Measurements from ENCODE around the gene KDSR. TPM values are rescaled to one million over a fixed set of nuclear protein-coding genes. Genes with fewer than 3 reads are reported as not detected.

The KDSR gene
- total and polyA plus RNA-seq, 2 donors (not counting 1 experiment from before 2014, with no cell fraction given) = 6.4 to 21.1 TPM

GRCh38 chr18:63287691-63288220 lies 79.2 kb downstream of the KDSR start:
- whole genome bisulfite sequencing (ENCODE audit: insufficient coverage) = no CpG with 5 or more reads among the region's 1 CpG
- no peaks in the 10 kb centered on the region for H3K27me3 Mint-ChIP-seq
- peaks cover 88% of the 10 kb centered on the region for H3K79me2 ChIP-seq (ENCODE audit: control insufficient read depth, insufficient read depth, low read length)
- H3K27ac Mint-ChIP-seq = no peak overlapping the region
- POLR2A ChIA-PET = interaction anchor here (1.6 kb wide), 1 partner anchor 32 kb away, joined by 3 read pairs; the partner anchor contains the start of gene BCL2
- H3K4me3 Mint-ChIP-seq = no peak overlapping the region
- TF ChIP-seq EZH2 (IDR thresholded peaks at IDR 0.05; ENCODE audit: borderline replicate concordance, insufficient read depth, low read depth, low read length, poor library complexity, severe bottlenecking) (no peak), CTCF (IDR thresholded peaks at IDR 0.05) (no peak)
- ATAC-seq (ENCODE audit: low read depth) (no peak), DNase-seq (peak; percentile 24)
- H3K4me2 ChIP-seq (replicated peaks; ENCODE audit: low read depth, low read length, poor library complexity, severe bottlenecking) = peak overlapping the region; percentile 71
- intact Hi-C loops (cut with micrococcal nuclease) = loop anchor here (5.0 kb wide), 1 partner anchor 65 kb away; no protein-coding TSS in a partner anchor
- H4K20me1 ChIP-seq (ENCODE audit: control insufficient read depth, insufficient read depth, low read length, poor library complexity, severe bottlenecking) = no peaks in the 10 kb centered on the region
- H3K9ac ChIP-seq (ENCODE audit: low read length) = peak overlapping the region; percentile 5
- peak overlapping the region in 1 of 5 experiments; percentile 8 for H3K4me3 ChIP-seq (ENCODE audit: control extremely low read depth in 1 of 5, extremely low read depth in 1 of 5, insufficient read depth in 1 of 5, low read depth in 2 of 5, low read length in 4 of 5)
- H3K4me1 ChIP-seq (ENCODE audit: control insufficient read depth in 2 of 2, insufficient read depth in 2 of 2, low read length in 2 of 2) = peaks cover 96 to 100% of the 10 kb centered on the region in 2 donors
- H2AFZ ChIP-seq (ENCODE audit: insufficient read depth, low read depth, low read length, poor library complexity, severe bottlenecking) = no peak overlapping the region
- H3K36me3 ChIP-seq (replicated peaks in 1 of 2; ENCODE audit: control extremely low read depth in 1 of 2, control insufficient read depth in 1 of 2, extremely low read depth in 1 of 2, insufficient read depth in 2 of 2, low read length in 1 of 2) = peaks cover 0 to 5% of the 10 kb centered on the region in 2 experiments
- CTCF ChIA-PET = interaction anchor here (1.4 to 5.6 kb wide), 5 partner anchors 27 to 156 kb away, joined by 3 to 46 read pairs (median 6); partner anchors contain the start of gene BCL2
- peaks cover 1% of the 10 kb centered on the region for H3K9me3 Mint-ChIP-seq (ENCODE audit: insufficient read depth)
- H3K4me1 Mint-ChIP-seq = peaks cover 32% of the 10 kb centered on the region
- H3K27me3 ChIP-seq (replicated peaks in 1 of 4; ENCODE audit: control extremely low read depth in 1 of 4, control insufficient read depth in 3 of 4, insufficient read depth in 4 of 4, low read length in 3 of 4) = no peaks in the 10 kb centered on the region
- H3K9me3 ChIP-seq (ENCODE audit: control extremely low read depth in 1 of 3, control insufficient read depth in 2 of 3, insufficient read depth in 1 of 3, low read length in 2 of 3) = no peaks in the 10 kb centered on the region
- H3K27ac ChIP-seq (ENCODE audit: low read length in 2 of 2) = peak overlapping the region; percentile 93 to 95

- peaks cover 96% of the 10 kb centered on the region for H3K79me2 ChIP-seq (ENCODE audit: control insufficient read depth, insufficient read depth, low read length)
These were observed 80.1 kb downstream of the KDSR start for GRCh38 chr18:63286926-63287325.

More at GRCh38 chr18:63286926-63287325, 80.1 kb downstream of the KDSR start:
- H3K4me1 ChIP-seq (ENCODE audit: control insufficient read depth in 2 of 2, insufficient read depth in 2 of 2, low read length in 2 of 2) = peaks cover 87 to 91% of the 10 kb centered on the region in 2 donors
- H3K9me3 Mint-ChIP-seq (ENCODE audit: insufficient read depth) = peaks cover 1% of the 10 kb centered on the region
- TF ChIP-seq CTCF (IDR thresholded peaks at IDR 0.05) = no peak
- no peak for TF ChIP-seq EZH2 (IDR thresholded peaks at IDR 0.05; ENCODE audit: borderline replicate concordance, insufficient read depth, low read depth, low read length, poor library complexity, severe bottlenecking)
- peak overlapping the region; percentile 71 for H3K4me2 ChIP-seq (replicated peaks; ENCODE audit: low read depth, low read length, poor library complexity, severe bottlenecking)
- H3K27ac Mint-ChIP-seq = no peak overlapping the region
- H3K9me3 ChIP-seq (ENCODE audit: control extremely low read depth in 1 of 3, control insufficient read depth in 2 of 3, insufficient read depth in 1 of 3, low read length in 2 of 3) = no peaks in the 10 kb centered on the region
- peak overlapping the region; percentile 5 for H3K9ac ChIP-seq (ENCODE audit: low read length)
- H3K36me3 ChIP-seq (replicated peaks in 1 of 2; ENCODE audit: control extremely low read depth in 1 of 2, control insufficient read depth in 1 of 2, extremely low read depth in 1 of 2, insufficient read depth in 2 of 2, low read length in 1 of 2) = peaks cover 0 to 5% of the 10 kb centered on the region in 2 experiments
- DNase-seq (peak; percentile 37), ATAC-seq (ENCODE audit: low read depth) (no peak)
- CTCF ChIA-PET = interaction anchor here (1.5 to 5.6 kb wide), 3 partner anchors 27 to 125 kb away, joined by 4 to 46 read pairs (median 11); partner anchors contain the start of gene BCL2
- no peaks in the 10 kb centered on the region for H4K20me1 ChIP-seq (ENCODE audit: control insufficient read depth, insufficient read depth, low read length, poor library complexity, severe bottlenecking)
- POLR2A ChIA-PET = interaction anchor here (0.6 to 1.6 kb wide), 2 partner anchors 14 to 33 kb away, joined by 3 to 5 read pairs; partner anchors contain the start of gene BCL2
- no peaks in the 10 kb centered on the region for H3K27me3 Mint-ChIP-seq
- no peak overlapping the region for H3K4me3 Mint-ChIP-seq
- intact Hi-C loops (cut with micrococcal nuclease) = loop anchor here (5.0 kb wide), 1 partner anchor 65 kb away; no protein-coding TSS in a partner anchor
- no peaks in the 10 kb centered on the region for H3K27me3 ChIP-seq (replicated peaks in 1 of 4; ENCODE audit: control extremely low read depth in 1 of 4, control insufficient read depth in 3 of 4, insufficient read depth in 4 of 4, low read length in 3 of 4)
- H3K4me3 ChIP-seq (ENCODE audit: control extremely low read depth in 1 of 5, extremely low read depth in 1 of 5, insufficient read depth in 1 of 5, low read depth in 2 of 5, low read length in 4 of 5) = peak overlapping the region in 1 of 5 experiments; percentile 8
- peak overlapping the region; percentile 93 to 95 for H3K27ac ChIP-seq (ENCODE audit: low read length in 2 of 2)
- H3K4me1 Mint-ChIP-seq = peaks cover 29% of the 10 kb centered on the region
- peak overlapping the region; percentile 39 for H2AFZ ChIP-seq (ENCODE audit: insufficient read depth, low read depth, low read length, poor library complexity, severe bottlenecking)
- WGBS (ENCODE audit: insufficient coverage) = 53% methylated on average over 4 of the region's 4 CpGs

Data from B cell (primary cell).